Epithelial cell of esophagus (primary cell): ENCODE data around the gene PBX3.

Source experiments
- DNase-seq: peaks from one replicate; pipeline ENCODE4 v3.0.0; 2010; ENCODE audit warnings: low read depth
- H3K4me3 ChIP-seq: 2 replicates; pipeline ENCODE4 v1.5.1; 2011; ENCODE audit warnings: mild to moderate bottlenecking, low read length, control low read depth
- CTCF ChIP-seq: IDR thresholded peaks from 2 replicates; pipeline ENCODE4 v1.5.1; 2011; ENCODE audit warnings: low read depth, mild to moderate bottlenecking, low read length, control low read depth, inconsistent platforms; ENCODE audit not compliant: insufficient read depth; ENCODE audit errors: missing control alignments

The PBX3 gene

GRCh38 chr9:125852386-125852785 is 105.2 kb downstream of the PBX3 start:
- no peak overlapping the region for H3K4me3 ChIP-seq
- no peak for DNase-seq
- TF ChIP-seq CTCF, result no peak

DNA sequence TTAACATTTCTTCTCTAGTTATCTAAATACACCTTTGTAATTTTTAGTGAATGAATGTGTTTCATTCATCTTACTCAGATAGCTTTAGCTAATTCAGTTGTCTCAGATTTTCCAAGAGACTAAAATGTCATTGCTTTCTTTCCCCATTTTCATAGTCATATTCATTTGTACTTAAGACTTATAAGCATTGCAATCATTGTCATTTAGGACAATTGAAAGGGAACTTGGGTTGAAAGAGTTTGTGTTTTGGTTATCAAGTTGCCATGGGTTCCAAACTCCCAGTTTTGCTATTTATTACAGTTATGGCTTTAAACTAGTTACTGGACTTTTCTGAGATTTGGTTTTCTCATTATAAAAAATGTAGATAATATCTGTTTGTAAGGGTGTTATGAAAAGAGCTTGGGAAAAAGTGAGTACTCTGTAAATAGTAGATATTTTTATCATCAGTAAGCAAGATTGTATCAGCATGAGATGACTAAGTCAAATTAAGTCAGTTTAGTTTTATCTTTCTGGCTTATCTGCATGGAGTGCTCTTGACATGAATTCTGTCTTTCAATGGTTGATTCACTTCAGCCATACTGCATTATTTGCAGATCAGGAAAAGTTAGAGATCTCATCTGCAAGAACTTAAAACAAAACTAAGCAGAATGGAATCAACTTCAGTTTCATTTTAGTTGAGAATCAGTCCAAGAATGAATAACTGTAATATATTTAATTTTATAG is 107.5 kb downstream of the PBX3 start:
- DNase-seq, result no peak
- H3K4me3 ChIP-seq, result no peak overlapping the region
- no peak for TF ChIP-seq CTCF

DNA sequence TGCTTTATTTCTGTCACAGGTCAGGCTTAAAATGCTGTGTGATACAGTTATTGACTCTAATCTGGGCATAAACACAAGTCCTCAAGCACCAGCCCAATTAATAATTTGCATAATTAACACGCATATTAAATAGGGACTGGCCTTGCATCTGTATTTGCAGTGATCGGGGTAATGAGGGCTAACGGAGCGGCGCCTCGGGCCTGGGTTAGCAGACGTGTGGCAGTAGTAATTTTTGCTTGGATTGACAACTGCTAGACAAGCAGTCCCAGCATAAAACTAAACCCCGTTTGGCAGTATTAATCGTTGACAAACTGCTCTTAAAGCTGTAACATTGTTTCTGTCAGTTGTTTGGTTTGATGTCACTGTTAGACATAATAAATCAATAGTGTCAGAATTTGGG is 109.2 kb downstream of the PBX3 start:
- H3K4me3 ChIP-seq, result no peak overlapping the region
- TF ChIP-seq CTCF, result no peak
- DNase-seq, result no peak

GRCh38 chr9:125861405-125862058 is 114.4 kb downstream of the PBX3 start:
- H3K4me3 ChIP-seq, result no peak overlapping the region
- TF ChIP-seq CTCF, result no peak
- DNase-seq, result peak; percentile 34

- no peak overlapping the region for H3K4me3 ChIP-seq
- DNase-seq, result no peak
- TF ChIP-seq CTCF, result no peak
Observed at GRCh38 chr9:125863923-125864322, 116.8 kb downstream of the PBX3 start.

- no peak overlapping the region for H3K4me3 ChIP-seq
- peak; percentile 57 for DNase-seq
- no peak for TF ChIP-seq CTCF
Observed at GRCh38 chr9:125867751-125868415, 120.7 kb downstream of the PBX3 start.
